IMR-90 (cell line): ENCODE data around the gene CCR5AS.

Experiments used
- ATAC-seq: fragments of 200-7000 bp; cut with Tn5 transposase; 2 replicates; pipeline ENCODE4 v1.9.1; 2020; ENCODE audit warnings: low read depth, mild to moderate bottlenecking, moderate library complexity
- BruUV-seq: library from RNA; stranded (reverse); fragments of 400-500 nt; replicated peaks from 2 replicates; lab custom pipeline; 2021; lab: Mats Ljungman, UMichigan
- CTCF ChIA-PET: fragments of 300-600 bp; formaldehyde crosslinking; extraction: SDS; loops from one replicate; lab custom pipeline; 2021; ENCODE audit warnings: antibody characterized with exemption; lab: Yijun Ruan, JAX
- POLR2A ChIA-PET: fragments of 300-600 bp; sonication (Branson Sonifier 250); formaldehyde crosslinking; loops from one replicate; lab custom pipeline; 2022; ENCODE audit warnings: antibody characterized with exemption; ENCODE audit not compliant: unreplicated experiment; lab: Charles Lee
- DNase-seq: peaks from one replicate; pipeline ENCODE4 v3.0.0; 2013
- H2AFZ ChIP-seq: replicated peaks from 2 replicates; pipeline ENCODE3; 2013; ENCODE audit warnings: low read length, mild to moderate bottlenecking; ENCODE audit not compliant: poor library complexity
- H2AK5ac ChIP-seq: 2 replicates; pipeline ENCODE4 v1.6.1; 2013; ENCODE audit warnings: low read depth, low read length, inconsistent platforms
- H2AK9ac ChIP-seq: replicated peaks from 2 replicates; pipeline ENCODE3; 2013; ENCODE audit warnings: mild to moderate bottlenecking, low read depth, low read length, moderate library complexity; ENCODE audit not compliant: poor library complexity
- H2BK120ac ChIP-seq: 2 replicates; pipeline ENCODE4 v1.6.1; 2013; ENCODE audit warnings: low read depth, low read length, inconsistent platforms
- H2BK15ac ChIP-seq: 3 replicates; pipeline ENCODE4 v1.6.1; 2013; ENCODE audit warnings: low read depth, low read length, inconsistent platforms
- H2BK20ac ChIP-seq: 2 replicates; pipeline ENCODE4 v1.6.1; 2013; ENCODE audit warnings: low read depth, mild to moderate bottlenecking, inconsistent platforms, low read length, moderate library complexity
- H2BK5ac ChIP-seq: 2 replicates; pipeline ENCODE4 v1.6.1; 2013; ENCODE audit warnings: mild to moderate bottlenecking, low read depth, low read length, inconsistent platforms; ENCODE audit not compliant: poor library complexity, severe bottlenecking
- H3K14ac ChIP-seq: replicated peaks from 2 replicates; pipeline ENCODE4 v1.6.1; 2013; ENCODE audit warnings: low read depth, low read length, inconsistent platforms
- H3K18ac ChIP-seq: 2 replicates; pipeline ENCODE4 v1.6.1; 2013; ENCODE audit warnings: low read depth, low read length, control low read depth
- H3K23ac ChIP-seq: 2 replicates; pipeline ENCODE4 v1.6.1; 2013; ENCODE audit warnings: low read depth, low read length, inconsistent platforms
- H3K27ac ChIP-seq: 2 replicates; pipeline ENCODE4 v1.5.1; 2013; ENCODE audit warnings: mild to moderate bottlenecking, control low read depth, low read length; ENCODE audit not compliant: insufficient read depth
- H3K27me3 ChIP-seq: 2 replicates; pipeline ENCODE4 v1.6.1; 2013; ENCODE audit warnings: low read length; ENCODE audit not compliant: control insufficient read depth, insufficient read depth
- H3K36me3 ChIP-seq: 2 replicates; pipeline ENCODE4 v1.6.1; 2013; ENCODE audit warnings: low read length, mixed read lengths; ENCODE audit not compliant: control insufficient read depth, insufficient read depth
- H3K4ac ChIP-seq: 2 replicates; pipeline ENCODE4 v1.6.1; 2013; ENCODE audit warnings: low read depth, low read length, inconsistent platforms
- H3K4me1 ChIP-seq: 2 replicates; pipeline ENCODE4 v1.6.1; 2013; ENCODE audit warnings: low read length, mixed read lengths; ENCODE audit not compliant: control insufficient read depth, insufficient read depth
- H3K4me2 ChIP-seq: 2 replicates; pipeline ENCODE4 v1.6.1; 2013; ENCODE audit warnings: low read depth, mild to moderate bottlenecking, control low read depth, low read length, moderate library complexity
- H3K4me3 ChIP-seq: 2 replicates; pipeline ENCODE4 v1.5.1; 2013; ENCODE audit warnings: low read depth, mild to moderate bottlenecking, control low read depth, low read length, moderate library complexity; ENCODE audit not compliant: insufficient read depth
- H3K56ac ChIP-seq: 2 replicates; pipeline ENCODE4 v1.6.1; 2013; ENCODE audit warnings: low read length, inconsistent platforms; ENCODE audit not compliant: insufficient read depth; ENCODE audit errors: extremely low read depth
- H3K79me1 ChIP-seq, 2 experiments: 2 replicates each; pipeline ENCODE4 v1.6.1; 2013; ENCODE audit warnings: low read length in 2 of 2, inconsistent platforms in 1 of 2, low read depth in 1 of 2
- H3K9ac ChIP-seq: 2 replicates; pipeline ENCODE4 v1.6.1; 2013; ENCODE audit warnings: low read depth, low read length, control low read depth
- H3K9me1 ChIP-seq: 2 replicates; pipeline ENCODE4 v1.6.1; 2013; ENCODE audit warnings: low read length, inconsistent platforms; ENCODE audit not compliant: insufficient read depth
- H3K9me3 ChIP-seq: 2 replicates; pipeline ENCODE4 v1.6.1; 2013; ENCODE audit warnings: low read length; ENCODE audit not compliant: control insufficient read depth, insufficient read depth
- H4K20me1 ChIP-seq: 2 replicates; pipeline ENCODE4 v1.6.1; 2013; ENCODE audit warnings: low read length, inconsistent platforms; ENCODE audit not compliant: insufficient read depth
- H4K5ac ChIP-seq: 2 replicates; pipeline ENCODE4 v1.6.1; 2013; ENCODE audit warnings: mild to moderate bottlenecking, low read depth, low read length, control low read depth
- H4K8ac ChIP-seq, 2 experiments: 2 replicates each; pipeline ENCODE4 v1.6.1; 2013; ENCODE audit warnings: low read depth in 2 of 2, low read length in 2 of 2, control low read depth in 1 of 2, inconsistent platforms in 1 of 2
- H4K91ac ChIP-seq: 2 replicates; pipeline ENCODE4 v1.6.1; 2013; ENCODE audit warnings: low read depth, low read length, inconsistent platforms; ENCODE audit not compliant: insufficient read depth
- CEBPB ChIP-seq: IDR thresholded peaks from 2 replicates; pipeline ENCODE4 v1.6.1; 2012; ENCODE audit warnings: low read depth, low read length, improper control_type of control experiment
- MAZ ChIP-seq: IDR thresholded peaks from 2 replicates; pipeline ENCODE4 v1.6.1; 2012; ENCODE audit warnings: low read depth, mild to moderate bottlenecking, low read length, improper control_type of control experiment, moderate library complexity, borderline replicate concordance
- SMC3 ChIP-seq: fragments of 150-350 bp; IDR thresholded peaks from 2 replicates; pipeline ENCODE4 v1.6.1; 2016; ENCODE audit warnings: low read depth, mild to moderate bottlenecking, antibody characterized with exemption, low read length, moderate library complexity
- WGBS, 2 experiments: methylation state at CpG; one replicate each; pipeline versions ENCODE4 v1.1.5 to v1.1.7; 2013; ENCODE audit warnings: missing lambda C conversion rate in 2 of 2; ENCODE audit not compliant: insufficient read length in 1 of 2; ENCODE audit errors: extremely low coverage in 2 of 2; 5-methylcytosine and 5-hydroxymethylcytosine counted together
- dilution Hi-C: fragments of 300-500 bp; cut with HindIII; formaldehyde crosslinking; loops from one replicate; pipeline ENCODE4 v1.14.3; 2018; ENCODE audit warnings: low sequenced_read_pairs; ENCODE audit not compliant: unreplicated experiment
- in situ Hi-C: fragments of 300-500 bp; cut with MboI; formaldehyde crosslinking; loops from 3 replicates; pipeline ENCODE4 v1.14.3; 2019; ENCODE audit warnings: low sequenced_read_pairs, inconsistent platforms, mixed read lengths
- intact Hi-C: fragments of 100-400 bp; cut with micrococcal nuclease; formaldehyde crosslinking; loops from 2 replicates; pipeline ENCODE4 v1.10.0; 2022

CCR5AS gene

GRCh38 chr3:46454209-46454595, 47.3 kb upstream of the CCR5AS start:
- WGBS, 2 experiments = no CpG with 5 or more reads among the region's 3 CpGs
- peaks cover 49% of the 10 kb centered on the region for H3K27me3 ChIP-seq

More at GRCh38 chr3:46454209-46454595, 47.3 kb upstream of the CCR5AS start:
- Histone ChIP-seq H3K14ac (no peak overlapping the region), H2BK20ac (no peak overlapping the region), H2BK5ac (no peak overlapping the region), H3K18ac (no peak overlapping the region), H3K36me3 (no peaks in the 10 kb centered on the region), H2AK9ac (no peak overlapping the region), H3K23ac (no peak overlapping the region), H2BK15ac (no peak overlapping the region), H3K9me1 (no peaks in the 10 kb centered on the region), H3K4me2 (no peak overlapping the region), H4K20me1 (no peaks in the 10 kb centered on the region), H3K9ac (no peak overlapping the region), H2AK5ac (no peak overlapping the region), H4K5ac (no peak overlapping the region), H3K4ac (no peak overlapping the region), H3K4me1 (no peaks in the 10 kb centered on the region), H4K8ac (no peak overlapping the region), H2AFZ (no peak overlapping the region), H3K4me3 (no peak overlapping the region), H2BK120ac (no peak overlapping the region), H3K27ac (no peak overlapping the region), H3K79me1 (no peaks in the 10 kb centered on the region), H3K9me3 (no peaks in the 10 kb centered on the region), H3K56ac (no peak overlapping the region), H4K91ac (no peak overlapping the region)
- intact Hi-C loops = no loop called here
- no peak for DNase-seq
- ChIA-PET CTCF (no interaction called here), POLR2A (no interaction called here)
- no peak for ATAC-seq
- dilution Hi-C loops = no loop called here
- BruUV-seq = no TSS peak
- in situ Hi-C loops = no loop called here
- TF ChIP-seq CEBPB = no peak
- no peak for TF ChIP-seq SMC3
- no peak for TF ChIP-seq MAZ
